Activated CD4-positive, alpha-beta T cell treated with anti-CD3 and anti-CD28 coated beads, Interleukin-2, amount 10 ng/mL, durations not matched to agents 7 days and 5 days (primary cell): Measurements from ENCODE around the gene TUBB6. TPM values are rescaled to one million over a fixed set of nuclear protein-coding genes. Genes with fewer than 3 reads are reported as not detected.
A peak's percentile ranks its signal among the peaks of the same experiment; 100 is the strongest.

Experiments used
- CTCF ChIA-PET: fragments of 350-600 bp; sonication (Branson Sonifier 250); formaldehyde crosslinking; loops from one replicate; lab custom pipeline; 2021; ENCODE audit warnings: antibody characterized with exemption; lab: Charles Lee
- POLR2A ChIA-PET: fragments of 350-600 bp; sonication (Branson Sonifier 250); formaldehyde crosslinking; loops from one replicate; lab custom pipeline; 2021; ENCODE audit warnings: antibody characterized with exemption; lab: Charles Lee
- DNase-seq: peaks from one replicate; pipeline ENCODE4 v3.0.0-alpha.2; 2020
- H3K27ac Mint-ChIP-seq: one replicate; pipeline ENCODE4 v1.8.0; 2021; ENCODE audit warnings: mild to moderate bottlenecking, moderate library complexity, mixed read lengths
- H3K27me3 Mint-ChIP-seq: one replicate; pipeline ENCODE4 v1.8.0; 2021; ENCODE audit warnings: mixed read lengths
- H3K36me3 Mint-ChIP-seq: one replicate; pipeline ENCODE4 v1.8.0; 2021; ENCODE audit warnings: low read depth, mixed read lengths
- H3K4me1 Mint-ChIP-seq: one replicate; pipeline ENCODE4 v1.8.0; 2021; ENCODE audit warnings: mixed read lengths
- H3K4me3 Mint-ChIP-seq: one replicate; pipeline ENCODE4 v1.8.0; 2021; ENCODE audit warnings: mild to moderate bottlenecking, moderate library complexity, mixed read lengths
- H3K9me3 Mint-ChIP-seq: one replicate; pipeline ENCODE4 v1.8.0; 2021; ENCODE audit warnings: mixed read lengths
- total RNA-seq, 2 experiments: library from RNA; stranded (reverse); gene quantifications; one replicate each; pipeline ENCODE4 v1.2.3, GENCODE V29; 2021

Gene TUBB6
- total RNA-seq, 2 experiments from 2014 or later = 0.69 to 1.2 TPM

GRCh38 chr18:12369211-12369610, 61.2 kb downstream of the TUBB6 start:
- Mint-ChIP-seq H3K4me3 (no peak overlapping the region), H3K4me1 (peaks cover 33% of the 10 kb centered on the region), H3K36me3 (peaks cover 35% of the 10 kb centered on the region), H3K9me3 (no peaks in the 10 kb centered on the region), H3K27ac (no peak overlapping the region), H3K27me3 (no peaks in the 10 kb centered on the region)
- POLR2A ChIA-PET = no interaction called here
- CTCF ChIA-PET = interaction anchor here (0.6 to 2.1 kb wide), 2 partner anchors 75 to 290 kb away, joined by 3 to 4 read pairs; no protein-coding TSS in a partner anchor
- no peak for DNase-seq

GRCh38 chr18:12371590-12371989, 63.5 kb downstream of the TUBB6 start:
- H3K4me3 Mint-ChIP-seq = no peak overlapping the region

GRCh38 chr18:12372406-12372805, 64.4 kb downstream of the TUBB6 start:
- ChIA-PET POLR2A (no interaction called here), CTCF (interaction anchor here (0.6 to 1.1 kb wide), 2 partner anchors 12 to 217 kb away, joined by 3 to 6 read pairs; no protein-coding TSS in a partner anchor)
- no peaks in the 10 kb centered on the region for H3K9me3 Mint-ChIP-seq
- peaks cover 23% of the 10 kb centered on the region for H3K36me3 Mint-ChIP-seq
- H3K4me1 Mint-ChIP-seq = peaks cover 53% of the 10 kb centered on the region
- no peak overlapping the region for H3K27ac Mint-ChIP-seq
- no peaks in the 10 kb centered on the region for H3K27me3 Mint-ChIP-seq
- DNase-seq = no peak
- H3K4me3 Mint-ChIP-seq = no peak overlapping the region

More at GRCh38 chr18:12371590-12371989, 63.5 kb downstream of the TUBB6 start:
- Mint-ChIP-seq H3K27me3 (no peaks in the 10 kb centered on the region), H3K9me3 (no peaks in the 10 kb centered on the region), H3K27ac (peak overlapping the region; percentile 41), H3K4me1 (peaks cover 52% of the 10 kb centered on the region), H3K36me3 (peaks cover 31% of the 10 kb centered on the region)
- no peak for DNase-seq
- POLR2A ChIA-PET = no interaction called here
- CTCF ChIA-PET = interaction anchor here (0.6 to 2.1 kb wide), 2 partner anchors 288 to 1198 kb away, joined by 3 to 4 read pairs; no protein-coding TSS in a partner anchor

GRCh38 chr18:12373116-12373770, 65.2 kb downstream of the TUBB6 start:
- CTCF ChIA-PET = interaction anchor here (1.1 to 1.2 kb wide), 2 partner anchors 12 to 45 kb away, joined by 3 read pairs; no protein-coding TSS in a partner anchor
- no peak overlapping the region for H3K4me3 Mint-ChIP-seq
- POLR2A ChIA-PET = no interaction called here
- H3K36me3 Mint-ChIP-seq = peaks cover 20% of the 10 kb centered on the region
- H3K4me1 Mint-ChIP-seq = peaks cover 60% of the 10 kb centered on the region
- no peak overlapping the region for H3K27ac Mint-ChIP-seq
- no peaks in the 10 kb centered on the region for H3K27me3 Mint-ChIP-seq
- DNase-seq = no peak
- H3K9me3 Mint-ChIP-seq = no peaks in the 10 kb centered on the region

- ChIA-PET CTCF (interaction anchor here (1.2 kb wide), 1 partner anchor 46 kb away, joined by 3 read pairs; no protein-coding TSS in a partner anchor), POLR2A (no interaction called here)
- Mint-ChIP-seq H3K4me3 (no peak overlapping the region), H3K4me1 (peaks cover 60% of the 10 kb centered on the region), H3K27me3 (no peaks in the 10 kb centered on the region), H3K36me3 (peaks cover 20% of the 10 kb centered on the region), H3K27ac (no peak overlapping the region), H3K9me3 (no peaks in the 10 kb centered on the region)
- DNase-seq = no peak
Measured at GRCh38 chr18:12373771-12374116, 65.7 kb downstream of the TUBB6 start.

GRCh38 chr18:12374401-12374800, 66.4 kb downstream of the TUBB6 start:
- H3K4me3 Mint-ChIP-seq = peak overlapping the region; percentile 44
- CTCF ChIA-PET = interaction anchor here (0.5 kb wide), 1 partner anchor 576 kb away, joined by 3 read pairs; no protein-coding TSS in a partner anchor

More at GRCh38 chr18:12374401-12374800, 66.4 kb downstream of the TUBB6 start:
- Mint-ChIP-seq H3K9me3 (no peaks in the 10 kb centered on the region), H3K36me3 (peaks cover 19% of the 10 kb centered on the region), H3K27me3 (peaks cover 2% of the 10 kb centered on the region), H3K27ac (no peak overlapping the region), H3K4me1 (peaks cover 60% of the 10 kb centered on the region)
- POLR2A ChIA-PET = no interaction called here
- DNase-seq = no peak

Other genes with a start within 250 kb of the TUBB6 start
- not detected for gene ANKRD62, start 214.4 kb upstream of the TUBB6 start, total RNA-seq
- not detected for gene CIDEA, start 53.9 kb upstream of the TUBB6 start, total RNA-seq
- gene AFG3L2, start 69.0 kb downstream of the TUBB6 start, total RNA-seq = 10 to 100 TPM; 35.7 to 36.4 TPM
- gene PRELID3A, start 99.7 kb downstream of the TUBB6 start, total RNA-seq = 1 to 10 TPM; 1.9 to 2.6 TPM